Forelimb muscle (tissue), 1 donor: ENCODE data around the gene YBEY. TPM values are rescaled to one million over a fixed set of nuclear protein-coding genes. Genes with fewer than 3 reads are reported as not detected.

Source experiments
- DNase-seq: peaks from one replicate; pipeline ENCODE4 v3.0.0-alpha.2; 2013; ENCODE audit warnings: low read depth
- polyA plus RNA-seq: library from polyadenylated mRNA; unstranded; fragments of 120-200 nt; gene quantifications from one replicate; pipeline ENCODE4 v1.2.1, GENCODE V29; 2013; ENCODE audit not compliant: insufficient read length

Gene YBEY
- polyA plus RNA-seq, 1 donor = 23.4 TPM

DNA sequence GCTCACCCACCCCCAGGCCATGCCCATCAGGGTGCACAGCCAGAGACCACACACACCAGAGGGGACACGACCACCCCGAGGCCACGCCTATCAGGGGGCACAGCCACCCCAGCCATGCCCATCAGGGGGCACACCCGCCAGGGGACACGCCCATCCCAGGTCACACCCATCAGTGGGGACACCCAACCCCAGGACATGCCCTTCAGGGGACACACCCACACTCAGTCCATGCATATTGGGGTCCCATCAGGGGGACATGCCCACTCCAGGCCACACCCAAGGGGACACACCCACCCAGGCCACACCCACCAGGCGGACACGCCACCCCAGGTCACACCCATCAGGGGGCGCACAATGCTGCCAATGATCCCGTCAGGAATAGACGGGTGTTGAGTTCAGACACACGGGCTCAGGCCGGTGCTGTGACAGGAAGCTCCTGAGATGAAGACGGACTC, 21.4 kb upstream of the YBEY start:
- no peak for DNase-seq

- DNase-seq = no peak
Observed at GRCh38 chr21:46265736-46266525, 20.2 kb upstream of the YBEY start.

DNA sequence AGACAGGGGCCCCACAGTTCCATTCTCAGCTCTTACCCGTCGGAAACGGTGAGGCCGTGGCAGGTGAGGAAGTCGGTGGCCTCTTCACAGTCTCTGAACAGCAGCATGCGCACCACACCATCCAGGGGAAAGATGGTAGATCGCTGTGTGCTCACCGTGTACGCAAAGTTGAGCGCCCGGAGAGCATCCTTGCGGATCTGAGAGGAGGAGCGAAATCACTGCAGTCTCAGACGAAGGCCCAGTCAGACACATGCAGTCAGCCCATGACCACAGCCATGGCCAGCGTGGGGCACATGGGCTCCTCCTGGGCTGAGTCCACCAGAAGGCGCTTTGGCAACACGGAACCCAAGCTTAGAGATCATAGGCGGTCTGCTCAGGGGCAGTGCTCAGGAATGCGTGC, 19.2 kb upstream of the YBEY start:
- DNase-seq = no peak

- no peak for DNase-seq
Observed at GRCh38 chr21:46268371-46268770, 17.8 kb upstream of the YBEY start.

- DNase-seq = no peak
Observed at GRCh38 chr21:46269466-46269865, 16.7 kb upstream of the YBEY start.

GRCh38 chr21:46273341-46273740, 12.8 kb upstream of the YBEY start:
- DNase-seq = no peak

GRCh38 chr21:46274797-46275390, 11.2 kb upstream of the YBEY start:
- DNase-seq = no peak

DNA sequence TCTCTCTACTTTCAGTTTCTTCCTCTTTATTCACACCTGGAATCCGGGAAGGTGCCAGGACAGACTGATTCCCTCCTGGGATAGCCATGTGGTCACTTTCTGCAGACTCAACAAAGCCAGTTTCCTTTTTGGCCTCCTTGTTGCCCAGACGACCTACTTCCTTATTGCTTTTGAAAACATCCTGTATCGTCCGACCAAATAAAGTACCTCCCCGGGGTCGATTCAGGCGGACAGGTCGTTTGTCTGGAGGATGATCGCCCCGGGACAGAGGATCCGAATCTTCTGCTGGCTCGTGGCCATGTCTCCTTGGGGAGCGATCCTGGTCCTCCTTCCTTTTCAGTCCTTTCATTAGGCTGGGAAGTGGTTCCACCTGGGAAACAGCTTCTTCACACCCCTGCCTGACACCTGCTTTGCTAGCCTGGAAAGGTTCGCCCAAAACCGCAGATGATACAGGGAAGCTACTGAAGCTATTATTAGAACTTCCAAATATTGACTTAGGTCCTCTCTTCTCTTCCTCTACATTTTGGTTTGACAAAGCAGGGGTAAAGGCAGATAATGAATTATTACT, 2.0 kb upstream of the YBEY start:
- no peak for DNase-seq

GRCh38 chr21:46284733-46285132, 1.4 kb upstream of the YBEY start:
- DNase-seq = no peak

- DNase-seq = no peak
Observed at GRCh38 chr21:46285206-46285661, 908 bp upstream of the YBEY start, which contains the start of gene MCM3AP. Gene MCM3AP, minus strand, starts transcription at chr21:46285611. Its CDS starts 325 bp downstream, at chr21:46285286.

DNA sequence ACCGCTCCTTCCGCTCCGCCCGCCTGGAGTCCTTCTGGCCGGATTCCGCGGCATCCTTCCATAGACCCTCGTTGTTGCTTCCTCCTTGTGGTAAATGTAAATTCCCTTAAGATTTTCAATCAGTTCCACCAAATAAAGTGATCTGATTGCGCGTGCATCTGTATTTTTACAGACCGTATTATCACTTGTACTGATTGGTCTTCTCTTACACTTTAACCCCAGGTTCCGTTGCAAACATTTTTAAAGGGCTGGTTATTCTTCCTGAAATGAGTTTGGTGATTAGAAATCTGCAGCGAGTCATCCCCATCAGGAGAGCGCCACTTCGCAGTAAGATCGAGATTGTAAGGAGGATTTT, 483 bp downstream of the YBEY start:
- no peak for DNase-seq

DNA sequence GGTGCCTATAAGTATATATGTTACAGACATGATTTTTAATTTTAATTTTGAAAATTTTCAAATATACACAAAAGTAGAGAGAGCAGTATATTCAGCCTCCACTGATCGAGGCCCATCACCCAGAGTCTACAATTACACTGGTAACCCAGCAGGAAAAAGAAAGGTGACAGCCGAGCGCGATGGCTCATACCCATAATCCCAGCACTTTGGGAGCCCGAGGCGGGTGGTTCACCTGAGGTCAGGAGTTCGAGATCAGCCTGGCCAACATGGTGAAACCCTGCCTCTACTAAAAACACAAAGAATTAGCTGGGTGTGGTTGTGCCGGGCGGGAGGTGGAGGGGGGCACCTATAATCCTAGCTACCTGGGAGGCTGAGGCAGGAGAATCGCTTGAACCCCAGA, 1.4 kb downstream of the YBEY start:
- no peak for DNase-seq

DNA sequence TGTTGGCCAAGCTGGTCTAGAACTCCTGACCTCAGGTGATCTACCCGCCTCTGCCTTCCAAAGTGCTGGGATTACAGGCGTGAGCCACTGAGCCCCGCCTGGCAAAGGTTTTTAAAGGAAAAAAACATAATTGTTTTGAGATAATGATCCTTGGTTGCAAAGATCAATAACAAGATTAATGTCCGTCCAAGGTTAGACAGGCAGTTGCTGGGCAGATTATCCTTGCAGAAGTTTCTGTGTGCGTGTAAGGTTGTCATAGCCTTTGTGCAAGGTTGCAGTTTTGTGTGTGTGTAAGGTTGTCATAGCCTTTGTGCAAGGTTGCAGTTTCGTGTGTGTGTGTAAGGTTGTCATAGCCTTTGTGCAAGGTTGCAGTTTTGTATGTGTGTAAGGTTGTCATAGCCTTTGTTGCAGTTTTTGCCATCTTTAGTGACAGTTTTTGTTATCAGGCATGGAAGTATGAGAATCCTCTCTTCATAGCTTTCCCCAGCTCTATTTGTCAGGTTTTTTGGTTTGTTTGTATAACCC, 3.6 kb downstream of the YBEY start:
- no peak for DNase-seq

- DNase-seq = no peak
Observed at GRCh38 chr21:46291561-46291960, 5.4 kb downstream of the YBEY start.

- DNase-seq = no peak
Observed at GRCh38 chr21:46294647-46295176, 8.6 kb downstream of the YBEY start.

- no peak for DNase-seq
Observed at GRCh38 chr21:46295177-46295770, 9.1 kb downstream of the YBEY start.

- peak; percentile 74 for DNase-seq
Observed at GRCh38 chr21:46295996-46296752, 10.0 kb downstream of the YBEY start.

DNA sequence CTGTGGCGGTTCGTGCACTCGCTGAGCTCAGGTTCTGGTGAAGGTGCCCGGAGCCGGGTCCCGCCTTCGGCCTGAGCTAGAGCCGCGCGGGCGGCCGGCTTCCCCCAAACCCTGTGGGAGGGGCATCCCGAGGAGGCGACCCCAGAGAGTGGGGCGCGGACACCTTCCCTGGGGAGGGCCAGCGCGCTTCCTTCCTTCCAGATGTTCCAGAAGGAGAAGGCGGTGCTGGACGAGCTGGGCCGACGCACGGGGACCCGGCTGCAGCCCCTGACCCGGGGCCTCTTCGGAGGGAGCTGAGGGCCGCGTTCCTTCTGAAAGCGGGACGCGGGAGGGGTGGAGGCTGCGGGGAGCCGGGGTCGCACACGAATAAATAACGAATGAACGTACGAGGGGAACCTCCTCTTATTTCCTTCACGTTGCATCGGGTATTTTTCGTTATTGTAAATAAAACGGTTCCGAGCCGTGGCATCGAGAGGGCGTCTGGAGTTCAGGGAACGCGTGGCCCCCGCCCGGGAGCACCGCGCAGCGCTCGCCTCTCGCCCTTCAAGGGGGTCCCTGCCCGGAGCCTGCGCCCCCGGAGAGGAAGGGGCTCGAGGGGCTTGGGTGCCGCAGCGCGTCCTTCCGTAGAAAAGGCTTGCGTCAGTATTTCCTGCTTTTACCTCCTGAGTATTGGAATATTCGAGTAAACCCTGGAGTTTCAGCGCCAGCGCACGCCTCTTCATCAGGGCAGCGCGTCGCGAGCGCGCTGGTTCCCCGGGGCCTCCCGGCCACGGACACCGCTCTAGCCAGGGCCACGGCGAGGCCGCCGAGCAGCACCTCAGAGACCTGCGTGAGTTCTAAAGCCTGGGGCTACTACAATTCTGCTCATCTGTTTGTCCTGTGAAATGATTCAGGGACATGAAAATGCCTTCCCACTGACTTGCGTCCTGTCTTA, 11.5 kb downstream of the YBEY start:
- DNase-seq = no peak

DNA sequence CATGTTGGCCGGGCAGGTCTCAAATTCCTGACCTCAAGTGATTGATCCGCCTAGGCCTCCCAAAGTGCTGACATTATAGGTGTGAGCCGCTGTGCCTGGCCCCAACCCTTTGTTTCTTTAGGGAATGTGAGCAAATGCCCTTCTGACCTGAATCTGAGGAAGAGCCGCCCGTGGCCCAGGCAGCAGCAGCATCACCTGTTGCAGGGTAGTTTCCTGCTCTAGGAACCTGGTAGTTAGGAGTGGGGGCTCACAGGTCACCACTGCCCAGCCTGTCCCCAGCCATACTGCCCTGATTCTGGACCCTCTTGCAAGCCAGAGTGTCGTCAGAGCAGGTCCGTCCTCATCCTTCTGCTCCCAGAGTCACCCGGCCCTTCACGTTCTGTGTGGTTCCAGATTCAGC, 13.0 kb downstream of the YBEY start:
- no peak for DNase-seq

DNA sequence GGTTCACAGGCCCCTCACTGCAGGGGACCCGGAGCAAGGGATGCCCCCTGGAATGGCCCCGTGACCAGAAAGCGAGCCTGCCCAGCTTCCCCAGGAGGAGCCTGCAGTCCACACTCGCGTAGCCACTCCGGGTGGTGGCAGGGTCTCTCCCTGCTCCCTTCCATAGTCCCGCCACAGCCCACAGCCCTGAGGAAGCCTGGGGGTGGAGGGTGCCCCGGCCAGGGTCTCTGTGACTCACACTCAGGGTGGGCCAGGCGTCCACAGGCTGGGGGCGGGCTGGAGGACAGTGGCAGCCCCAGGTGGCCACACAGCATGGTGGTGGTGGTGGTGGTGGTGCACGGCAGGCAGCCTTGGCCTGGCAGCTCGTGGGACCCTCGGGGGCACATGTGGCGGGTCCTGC, 15.6 kb downstream of the YBEY start:
- no peak for DNase-seq
